ENCODE data around the gene IFRD2. TPM values are rescaled to one million over a fixed set of nuclear protein-coding genes. Genes with fewer than 3 reads are reported as not detected.

The IFRD2 gene
- total and polyA plus RNA-seq, 2 of the 13 experiments (the other 11 are each of a cell fraction or from before 2014, with no cell fraction given), result 32.8 to 96.1 TPM

DNA sequence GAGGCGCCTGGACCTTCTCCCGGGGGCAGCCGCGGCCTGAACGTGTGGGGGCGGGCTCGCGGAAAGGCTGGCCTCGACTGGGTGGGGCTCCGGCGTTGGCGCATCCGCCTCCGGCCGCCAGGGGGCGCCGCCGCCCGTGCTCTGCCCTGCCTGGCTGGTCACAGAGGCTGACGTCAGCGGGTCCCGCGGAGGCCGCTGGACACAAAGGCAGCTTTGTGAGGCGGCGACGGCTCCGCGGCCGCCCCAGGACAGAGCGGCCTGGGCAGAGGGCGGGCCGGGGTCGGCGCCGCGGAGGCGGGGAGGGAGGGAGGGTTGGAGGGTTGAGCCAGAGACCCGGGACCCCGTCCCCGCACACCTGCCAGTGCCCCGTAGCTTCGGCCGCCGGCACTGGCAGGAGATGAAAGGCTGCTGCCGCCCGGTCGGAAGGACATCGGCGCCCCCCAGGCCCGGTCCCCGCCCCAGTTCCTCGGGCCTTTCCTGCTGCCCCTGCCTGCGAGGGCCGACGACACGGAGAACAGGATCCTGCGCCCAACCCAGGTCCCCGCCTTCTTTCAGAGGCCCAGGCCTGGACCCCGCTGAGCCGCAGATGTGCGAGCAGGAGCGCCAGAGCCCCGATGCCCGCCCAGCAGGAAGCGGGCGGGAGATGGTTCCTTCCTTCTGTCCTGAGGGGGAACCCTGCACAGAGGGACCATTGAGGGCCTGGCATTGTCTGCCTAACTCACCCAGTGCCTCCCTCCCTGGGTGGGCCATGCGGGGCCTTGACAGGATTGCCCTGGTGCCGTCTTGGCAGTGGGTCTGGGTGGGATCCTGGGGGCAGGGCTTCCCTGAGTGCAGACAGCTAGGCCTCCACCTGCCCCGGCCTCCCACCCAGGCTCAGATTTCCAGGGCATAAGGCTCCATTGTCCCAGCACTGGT is 31.9 kb downstream of the IFRD2 start (continued):
- TF ChIP-seq RFX1 (IDR thresholded peaks at IDR 0.05) (no peak), ZNF331 (CRISPR knock-in tag; IDR thresholded peaks at IDR 0.05) (peak; percentile 30; the same call in 1 of the 2 replicates), ZNF558 (CRISPR knock-in tag; IDR thresholded peaks at IDR 0.05; ENCODE audit: borderline replicate concordance) (peak; percentile 93; the same call in 1 of the 2 replicates), ZNF552 (CRISPR knock-in tag; IDR thresholded peaks at IDR 0.05; ENCODE audit: borderline replicate concordance) (no peak; the same call in 1 of the 2 replicates), ZNF235 (CRISPR knock-in tag; IDR thresholded peaks at IDR 0.05; ENCODE audit: borderline replicate concordance) (no peak), PAWR (CRISPR knock-in tag; IDR thresholded peaks at IDR 0.05; ENCODE audit: borderline replicate concordance) (no peak), KAT8 (CRISPR knock-in tag; IDR thresholded peaks at IDR 0.05) (peak; percentile 87), ZNF510 (CRISPR knock-in tag; IDR thresholded peaks at IDR 0.05; ENCODE audit: low read depth) (no peak), BHLHE40 (IDR thresholded peaks at IDR 0.05; ENCODE audit: low read length) (peak; percentile 57), ZNF225 (CRISPR knock-in tag; IDR thresholded peaks at IDR 0.05) (no peak; the same call in 1 of the 2 replicates), ZNF138 (CRISPR knock-in tag; IDR thresholded peaks at IDR 0.05; ENCODE audit: low read depth) (peak; percentile 94), ZNF724P (CRISPR knock-in tag; IDR thresholded peaks at IDR 0.05; ENCODE audit: borderline replicate concordance) (peak; percentile 29; the same call in 1 of the 2 replicates), HNRNPH1 (optimal IDR thresholded peaks at IDR 0.05; ENCODE audit: low read depth, low read length) (no peak), ERF (CRISPR knock-in tag; IDR thresholded peaks at IDR 0.05) (0 out of 2 replicates have a peak, but pooled peaks have one; percentile 57), ZNF75D (CRISPR knock-in tag; IDR thresholded peaks at IDR 0.05; ENCODE audit: borderline replicate concordance) (no peak), MTF2 (CRISPR knock-in tag; IDR thresholded peaks at IDR 0.05; ENCODE audit: borderline replicate concordance) (no peak), RNF2 (conservative IDR thresholded peaks at IDR 0.05; ENCODE audit: low read depth) (no peak)
- TF ChIP-seq, protein P1, sequence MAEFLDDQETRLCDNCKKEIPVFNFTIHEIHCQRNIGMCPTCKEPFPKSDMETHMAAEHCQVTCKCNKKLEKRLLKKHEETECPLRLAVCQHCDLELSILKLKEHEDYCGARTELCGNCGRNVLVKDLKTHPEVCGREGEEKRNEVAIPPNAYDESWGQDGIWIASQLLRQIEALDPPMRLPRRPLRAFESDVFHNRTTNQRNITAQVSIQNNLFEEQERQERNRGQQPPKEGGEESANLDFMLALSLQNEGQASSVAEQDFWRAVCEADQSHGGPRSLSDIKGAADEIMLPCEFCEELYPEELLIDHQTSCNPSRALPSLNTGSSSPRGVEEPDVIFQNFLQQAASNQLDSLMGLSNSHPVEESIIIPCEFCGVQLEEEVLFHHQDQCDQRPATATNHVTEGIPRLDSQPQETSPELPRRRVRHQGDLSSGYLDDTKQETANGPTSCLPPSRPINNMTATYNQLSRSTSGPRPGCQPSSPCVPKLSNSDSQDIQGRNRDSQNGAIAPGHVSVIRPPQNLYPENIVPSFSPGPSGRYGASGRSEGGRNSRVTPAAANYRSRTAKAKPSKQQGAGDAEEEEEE (CRISPR knock-in tag; IDR thresholded peaks at IDR 0.05; ENCODE audit: borderline replicate concordance), result no peak
- TF ChIP-seq, protein P2, sequence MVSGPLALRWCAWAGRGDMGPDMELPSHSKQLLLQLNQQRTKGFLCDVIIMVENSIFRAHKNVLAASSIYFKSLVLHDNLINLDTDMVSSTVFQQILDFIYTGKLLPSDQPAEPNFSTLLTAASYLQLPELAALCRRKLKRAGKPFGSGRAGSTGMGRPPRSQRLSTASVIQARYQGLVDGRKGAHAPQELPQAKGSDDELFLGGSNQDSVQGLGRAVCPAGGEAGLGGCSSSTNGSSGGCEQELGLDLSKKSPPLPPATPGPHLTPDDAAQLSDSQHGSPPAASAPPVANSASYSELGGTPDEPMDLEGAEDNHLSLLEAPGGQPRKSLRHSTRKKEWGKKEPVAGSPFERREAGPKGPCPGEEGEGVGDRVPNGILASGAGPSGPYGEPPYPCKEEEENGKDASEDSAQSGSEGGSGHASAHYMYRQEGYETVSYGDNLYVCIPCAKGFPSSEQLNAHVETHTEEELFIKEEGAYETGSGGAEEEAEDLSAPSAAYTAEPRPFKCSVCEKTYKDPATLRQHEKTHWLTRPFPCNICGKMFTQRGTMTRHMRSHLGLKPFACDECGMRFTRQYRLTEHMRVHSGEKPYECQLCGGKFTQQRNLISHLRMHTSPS (CRISPR knock-in tag; IDR thresholded peaks at IDR 0.05; ENCODE audit: low read depth), result peak; percentile 92
- TF ChIP-seq, protein P3, sequence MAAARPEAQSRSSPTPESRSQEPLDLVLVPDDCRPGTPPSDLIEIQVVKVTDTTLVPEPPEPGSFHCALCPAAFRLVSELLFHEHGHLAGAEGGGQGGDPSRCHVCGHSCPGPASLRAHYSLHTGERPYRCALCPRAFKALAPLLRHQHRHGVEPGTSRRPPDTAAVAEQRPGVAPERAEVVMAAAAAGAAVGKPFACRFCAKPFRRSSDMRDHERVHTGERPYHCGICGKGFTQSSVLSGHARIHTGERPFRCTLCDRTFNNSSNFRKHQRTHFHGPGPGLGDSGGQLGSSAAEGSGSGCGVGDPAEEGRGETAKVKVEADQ (CRISPR knock-in tag; IDR thresholded peaks at IDR 0.05; ENCODE audit: borderline replicate concordance), result peak; percentile 49; the same call in 1 of the 2 replicates
- TF ChIP-seq, protein P4, sequence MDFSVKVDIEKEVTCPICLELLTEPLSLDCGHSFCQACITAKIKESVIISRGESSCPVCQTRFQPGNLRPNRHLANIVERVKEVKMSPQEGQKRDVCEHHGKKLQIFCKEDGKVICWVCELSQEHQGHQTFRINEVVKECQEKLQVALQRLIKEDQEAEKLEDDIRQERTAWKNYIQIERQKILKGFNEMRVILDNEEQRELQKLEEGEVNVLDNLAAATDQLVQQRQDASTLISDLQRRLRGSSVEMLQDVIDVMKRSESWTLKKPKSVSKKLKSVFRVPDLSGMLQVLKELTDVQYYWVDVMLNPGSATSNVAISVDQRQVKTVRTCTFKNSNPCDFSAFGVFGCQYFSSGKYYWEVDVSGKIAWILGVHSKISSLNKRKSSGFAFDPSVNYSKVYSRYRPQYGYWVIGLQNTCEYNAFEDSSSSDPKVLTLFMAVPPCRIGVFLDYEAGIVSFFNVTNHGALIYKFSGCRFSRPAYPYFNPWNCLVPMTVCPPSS (IDR thresholded peaks at IDR 0.05), result no peak
- TF ChIP-seq, protein P5, sequence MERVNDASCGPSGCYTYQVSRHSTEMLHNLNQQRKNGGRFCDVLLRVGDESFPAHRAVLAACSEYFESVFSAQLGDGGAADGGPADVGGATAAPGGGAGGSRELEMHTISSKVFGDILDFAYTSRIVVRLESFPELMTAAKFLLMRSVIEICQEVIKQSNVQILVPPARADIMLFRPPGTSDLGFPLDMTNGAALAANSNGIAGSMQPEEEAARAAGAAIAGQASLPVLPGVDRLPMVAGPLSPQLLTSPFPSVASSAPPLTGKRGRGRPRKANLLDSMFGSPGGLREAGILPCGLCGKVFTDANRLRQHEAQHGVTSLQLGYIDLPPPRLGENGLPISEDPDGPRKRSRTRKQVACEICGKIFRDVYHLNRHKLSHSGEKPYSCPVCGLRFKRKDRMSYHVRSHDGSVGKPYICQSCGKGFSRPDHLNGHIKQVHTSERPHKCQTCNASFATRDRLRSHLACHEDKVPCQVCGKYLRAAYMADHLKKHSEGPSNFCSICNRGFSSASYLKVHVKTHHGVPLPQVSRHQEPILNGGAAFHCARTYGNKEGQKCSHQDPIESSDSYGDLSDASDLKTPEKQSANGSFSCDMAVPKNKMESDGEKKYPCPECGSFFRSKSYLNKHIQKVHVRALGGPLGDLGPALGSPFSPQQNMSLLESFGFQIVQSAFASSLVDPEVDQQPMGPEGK (CRISPR knock-in tag; IDR thresholded peaks at IDR 0.05), result peak; percentile 99

All from HepG2 (cell line).